T-helper 1 cell treated with Interleukin-12 subunit alpha and Interleukin-12 subunit beta and Interleukin-4 antibody, amounts not matched to agents 30 μg/mL and 1 μg/mL, for 36 hours (primary cell): Measurements from ENCODE around the gene TMEM72.
A peak's percentile ranks its signal among the peaks of the same experiment; 100 is the strongest.
"Not testable (repeated sequence)": the region's sequence is repeated elsewhere in the genome, so short reads cannot be mapped to it uniquely, and the experiment has no call there.

ENCODE experiments used
- H3K27ac Mint-ChIP-seq: one replicate; pipeline ENCODE4 v1.8.0; 2021; ENCODE audit warnings: mild to moderate bottlenecking, mixed read lengths
- H3K27me3 Mint-ChIP-seq: one replicate; pipeline ENCODE4 v1.8.0; 2021; ENCODE audit warnings: low read depth, mixed read lengths
- H3K36me3 Mint-ChIP-seq: one replicate; pipeline ENCODE4 v1.8.0; 2021; ENCODE audit warnings: low read depth, mixed read lengths
- H3K4me1 Mint-ChIP-seq: one replicate; pipeline ENCODE4 v1.8.0; 2021; ENCODE audit warnings: low read depth, mixed read lengths
- H3K4me3 Mint-ChIP-seq: one replicate; pipeline ENCODE4 v1.8.0; 2021; ENCODE audit warnings: mild to moderate bottlenecking, moderate library complexity, mixed read lengths
- H3K9me3 Mint-ChIP-seq: one replicate; pipeline ENCODE4 v1.8.0; 2021; ENCODE audit warnings: mixed read lengths

Gene TMEM72

DNA sequence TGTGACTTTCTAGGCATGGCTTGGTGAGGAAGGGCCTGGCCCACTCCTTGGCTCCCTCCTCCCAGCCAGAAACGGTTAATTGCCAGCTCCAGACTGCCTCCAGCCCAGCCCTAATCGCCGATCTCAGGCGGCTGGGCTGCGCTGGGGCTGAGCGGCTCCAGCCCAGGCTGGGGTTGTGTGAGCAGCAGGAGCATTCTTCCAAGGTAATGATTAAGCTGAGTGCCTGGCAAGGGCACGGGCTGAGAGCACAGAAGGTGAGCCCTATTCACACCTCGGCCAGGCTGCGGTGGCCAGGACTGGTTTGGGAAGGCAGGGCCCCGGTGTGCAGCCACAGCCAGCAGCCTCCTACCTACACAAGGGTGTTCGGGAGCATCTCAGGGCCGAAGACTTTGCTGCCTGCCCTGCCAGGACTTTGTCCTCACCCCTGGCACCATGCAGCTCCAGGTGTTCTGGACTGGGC, at the start of gene TMEM72:
Gene TMEM72 (plus strand): TSS at position 257 of the 460 bp plus-strand sequence. CDS start 176 bp downstream, at position 433.
- no peak within 1 kb of the TSS for H3K4me3 Mint-ChIP-seq
- no peaks in the 10 kb centered on the region for H3K27me3 Mint-ChIP-seq
- H3K36me3 Mint-ChIP-seq: no peaks in the 10 kb centered on the region
- no peak within 1 kb of the TSS for H3K27ac Mint-ChIP-seq
- H3K9me3 Mint-ChIP-seq: no peaks in the 10 kb centered on the region
- peaks cover 12% of the 10 kb centered on the region for H3K4me1 Mint-ChIP-seq

DNA sequence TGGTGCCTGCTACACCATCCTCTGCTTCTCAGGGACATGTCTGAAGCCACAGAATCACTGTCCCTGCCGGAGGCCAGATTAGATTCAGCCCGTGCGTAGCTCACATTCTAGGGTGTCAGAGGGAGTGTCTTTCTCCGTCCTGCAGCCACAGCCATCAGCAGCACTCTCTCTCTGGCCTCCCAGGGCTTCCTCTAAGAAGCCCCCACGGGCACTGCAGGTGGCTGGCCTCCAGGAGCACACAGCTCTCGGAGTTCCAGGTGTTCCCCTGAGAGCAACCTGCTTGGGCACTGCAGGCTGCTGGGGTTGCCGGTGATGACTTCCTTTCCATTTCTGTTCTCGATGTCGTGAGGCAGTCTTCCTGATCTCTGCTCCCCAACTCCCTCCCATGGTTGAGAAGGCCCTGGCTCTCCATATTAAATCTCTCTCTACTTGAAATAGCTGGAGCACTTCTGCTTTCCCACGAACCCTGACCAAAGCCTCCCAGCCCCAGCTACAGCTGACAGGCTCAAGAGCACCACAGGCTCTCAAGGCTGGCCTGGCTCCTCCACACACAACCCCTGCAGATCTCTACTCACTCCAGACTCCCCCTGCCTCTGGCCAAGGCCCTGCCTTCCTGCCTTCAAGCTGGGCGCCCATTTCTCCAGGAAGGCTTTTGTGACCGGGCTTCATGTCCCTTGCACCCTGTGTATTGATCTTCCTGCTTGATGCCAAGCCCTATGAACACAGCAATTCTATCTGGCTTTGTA, 49.0 kb upstream of the TMEM72 start:
- Mint-ChIP-seq H3K4me1 (peaks cover 19% of the 10 kb centered on the region), H3K9me3 (no peaks in the 10 kb centered on the region), H3K36me3 (no peaks in the 10 kb centered on the region), H3K4me3 (no peak overlapping the region), H3K27ac (no peak overlapping the region), H3K27me3 (peaks cover 49% of the 10 kb centered on the region)

DNA sequence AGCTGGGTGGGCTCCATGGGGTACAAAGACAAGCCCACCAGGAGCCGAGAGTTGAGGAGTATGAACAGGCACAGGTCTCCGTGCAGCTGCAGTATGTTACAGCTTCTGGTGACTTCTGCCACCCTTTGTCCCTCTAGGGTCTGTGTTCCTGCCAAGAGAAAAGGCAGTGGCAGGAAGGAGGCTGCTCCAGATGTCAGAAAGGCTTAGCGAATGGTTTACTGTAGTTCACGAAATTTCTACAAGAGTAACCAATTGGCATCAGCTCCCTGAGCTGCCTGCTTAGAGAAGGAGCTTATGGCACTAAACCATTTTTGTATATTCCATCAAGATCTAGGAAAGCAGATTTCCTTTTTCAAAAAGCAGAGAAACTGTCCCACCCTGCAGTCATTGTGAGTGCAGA, 48.2 kb upstream of the TMEM72 start:
- H3K9me3 Mint-ChIP-seq: no peaks in the 10 kb centered on the region
- no peaks in the 10 kb centered on the region for H3K36me3 Mint-ChIP-seq
- peaks cover 17% of the 10 kb centered on the region for H3K4me1 Mint-ChIP-seq
- H3K27ac Mint-ChIP-seq: no peak overlapping the region
- H3K27me3 Mint-ChIP-seq: peaks cover 52% of the 10 kb centered on the region
- H3K4me3 Mint-ChIP-seq: no peak overlapping the region

DNA sequence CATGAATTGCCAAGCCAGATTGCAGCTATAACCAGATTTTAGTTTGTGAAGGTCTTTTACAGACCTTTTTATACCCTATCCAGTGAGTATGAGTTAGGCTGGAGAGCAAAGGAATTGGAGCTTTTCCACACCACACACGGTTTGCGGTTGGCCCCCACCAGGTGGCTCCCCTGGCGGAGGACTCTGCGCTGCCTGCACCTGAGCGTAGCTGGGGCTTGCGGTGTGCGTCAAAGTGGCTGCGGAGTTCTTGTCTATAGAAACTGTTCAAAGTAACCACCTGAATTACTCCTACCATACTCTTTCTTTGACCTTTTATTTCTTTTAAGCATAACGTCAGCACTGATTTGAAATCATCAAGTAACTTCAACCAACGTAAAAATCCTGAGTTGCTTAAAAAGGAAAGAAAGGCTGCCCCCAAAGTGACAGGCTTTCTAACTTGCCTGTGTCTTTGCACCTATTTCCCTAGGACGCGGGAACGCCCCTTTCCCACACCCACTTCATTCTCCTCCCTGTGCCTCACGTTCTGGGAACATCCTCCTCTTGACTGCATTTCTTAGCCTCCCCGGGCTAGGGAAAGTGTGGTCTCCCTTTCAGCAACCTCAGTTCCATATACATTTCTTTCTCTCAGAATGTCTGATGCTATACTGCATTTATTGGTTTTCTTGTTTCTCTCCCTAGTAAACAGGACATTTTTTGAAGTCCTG, 47.6 kb upstream of the TMEM72 start:
- Mint-ChIP-seq H3K4me3 (peak overlapping the region; percentile 92), H3K36me3 (no peaks in the 10 kb centered on the region), H3K27ac (no peak overlapping the region), H3K27me3 (peaks cover 56% of the 10 kb centered on the region), H3K9me3 (no peaks in the 10 kb centered on the region), H3K4me1 (peaks cover 17% of the 10 kb centered on the region)

DNA sequence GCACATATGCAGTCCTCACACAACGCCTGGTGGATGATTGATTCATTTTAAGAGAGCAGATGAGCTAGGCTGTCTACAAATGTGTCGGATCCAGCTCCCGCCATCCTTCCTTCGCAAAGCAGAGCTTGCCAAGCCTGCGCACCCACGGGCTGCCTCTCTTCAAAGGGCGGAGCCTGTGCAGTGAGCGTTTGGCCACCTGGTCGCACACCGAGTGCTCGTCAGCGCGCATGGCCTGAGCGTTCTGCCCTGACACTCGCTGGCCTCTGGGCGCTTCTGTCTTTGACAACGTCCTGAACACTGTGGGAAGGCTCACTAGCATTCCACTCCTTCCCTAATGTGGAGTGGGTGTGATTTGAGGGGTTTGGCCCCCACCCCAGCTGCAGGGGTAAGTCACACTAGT, 47.1 kb upstream of the TMEM72 start:
- Mint-ChIP-seq H3K27me3 (peaks cover 62% of the 10 kb centered on the region), H3K9me3 (no peaks in the 10 kb centered on the region), H3K4me1 (peaks cover 17% of the 10 kb centered on the region), H3K36me3 (no peaks in the 10 kb centered on the region), H3K27ac (no peak overlapping the region), H3K4me3 (peak overlapping the region; percentile 92)

DNA sequence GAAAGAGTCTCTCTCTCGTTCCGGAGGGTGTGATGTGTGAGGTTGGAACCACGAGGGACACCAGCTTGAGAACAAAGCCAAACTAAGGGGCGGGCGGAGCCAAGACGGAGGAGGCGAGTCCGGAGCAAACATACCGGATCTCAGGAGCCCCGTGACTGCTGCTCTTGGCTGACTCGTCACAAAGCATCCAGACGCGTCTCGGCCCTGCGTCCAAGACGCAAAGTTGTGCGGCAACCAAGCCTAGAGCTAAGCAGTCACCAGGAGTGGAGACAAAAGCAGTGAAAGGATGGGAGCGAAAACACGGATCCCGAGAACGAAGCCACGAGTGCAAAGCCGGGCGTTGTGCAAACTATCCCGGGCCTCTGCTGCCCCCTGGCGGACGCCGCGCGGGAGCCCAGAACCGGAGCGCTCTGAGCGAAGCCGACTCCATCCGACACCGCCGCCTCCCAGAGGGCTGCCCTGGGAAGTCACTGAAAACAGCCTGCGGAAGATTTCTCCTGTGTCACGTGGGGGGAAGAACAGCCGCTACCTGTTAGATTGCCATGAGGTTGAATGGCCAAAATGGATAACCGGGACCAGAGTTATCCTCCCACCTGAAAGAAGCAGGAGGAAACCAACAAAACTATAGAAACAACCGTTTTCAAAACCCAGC, 46.4 kb upstream of the TMEM72 start:
- Mint-ChIP-seq H3K27me3 (peaks cover 64% of the 10 kb centered on the region), H3K9me3 (no peaks in the 10 kb centered on the region), H3K27ac (peak overlapping the region; percentile 58)

DNA sequence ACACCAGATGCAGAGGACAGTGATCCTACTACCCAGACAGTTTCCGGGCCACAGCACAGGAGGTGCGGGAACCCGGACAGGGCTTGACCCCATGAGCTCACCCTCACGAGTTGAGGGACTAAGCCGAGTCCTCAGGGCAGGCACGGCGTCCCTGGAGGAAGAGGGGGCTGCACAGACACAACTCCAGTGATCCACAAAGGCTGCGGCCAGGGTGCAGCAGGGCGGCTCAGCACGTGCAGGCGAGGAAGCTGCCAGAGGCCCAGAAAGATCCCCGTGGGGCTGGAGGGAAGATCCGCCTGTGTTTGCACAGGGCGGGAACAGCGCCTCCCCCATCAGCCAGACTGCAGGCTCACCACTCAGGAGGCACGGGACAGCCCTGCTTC, 45.9 kb upstream of the TMEM72 start:
- Mint-ChIP-seq H3K36me3 (no peaks in the 10 kb centered on the region), H3K9me3 (no peaks in the 10 kb centered on the region), H3K4me1 (peaks cover 17% of the 10 kb centered on the region), H3K4me3 (no peak overlapping the region), H3K27ac (no peak overlapping the region), H3K27me3 (peaks cover 69% of the 10 kb centered on the region)

More for the DNA sequence above, 46.4 kb upstream of the TMEM72 start:
- Mint-ChIP-seq H3K36me3 (no peaks in the 10 kb centered on the region), H3K4me3 (peak overlapping the region; percentile 92), H3K4me1 (peaks cover 17% of the 10 kb centered on the region)

DNA sequence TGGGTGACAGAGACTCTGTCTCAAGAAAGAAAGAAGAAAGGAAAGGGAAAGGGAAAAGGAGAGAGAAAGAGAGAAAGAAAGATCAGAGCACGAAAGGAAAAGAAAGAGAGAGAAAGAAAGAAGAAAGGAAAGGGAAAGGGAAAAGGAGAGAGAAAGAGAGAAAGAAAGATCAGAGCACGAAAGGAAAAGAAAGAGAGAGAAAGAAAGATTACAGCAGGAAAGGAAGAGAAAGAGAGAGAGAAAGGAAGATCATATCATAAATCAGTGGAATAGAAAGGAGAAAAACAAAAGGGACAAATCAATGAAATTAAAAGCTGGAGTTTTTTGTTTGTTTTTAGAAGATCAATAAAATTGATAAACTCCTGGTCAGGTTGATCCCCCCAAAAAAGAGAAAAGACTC, 44.8 kb upstream of the TMEM72 start:
- not testable (repeated sequence) for H3K4me3 Mint-ChIP-seq, H3K27ac Mint-ChIP-seq, H3K9me3 Mint-ChIP-seq, H3K36me3 Mint-ChIP-seq
- Mint-ChIP-seq H3K4me1 (peaks cover 17% of the 10 kb centered on the region), H3K27me3 (peaks cover 69% of the 10 kb centered on the region)

DNA sequence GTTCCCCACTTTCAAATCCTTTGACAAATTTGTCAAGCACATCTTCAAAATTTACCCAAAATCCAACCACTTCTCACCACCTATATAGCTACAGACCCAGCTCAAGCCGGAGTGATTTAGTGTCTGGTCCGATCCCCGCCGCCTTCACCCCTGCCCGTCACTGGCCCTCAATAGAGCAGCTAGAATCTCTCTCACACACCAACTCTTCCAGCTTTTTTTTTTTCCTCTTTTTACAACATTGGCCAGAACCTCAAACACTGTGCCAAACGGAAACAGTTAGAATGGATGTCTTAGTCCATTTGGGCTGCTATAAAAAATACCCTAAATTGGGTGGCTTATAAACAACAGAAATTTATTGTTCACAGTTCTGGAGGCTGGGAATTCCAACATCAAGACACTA, 41.1 kb upstream of the TMEM72 start:
- H3K27ac Mint-ChIP-seq: no peak overlapping the region
- peaks cover 40% of the 10 kb centered on the region for H3K27me3 Mint-ChIP-seq
- H3K36me3 Mint-ChIP-seq: no peaks in the 10 kb centered on the region
- H3K9me3 Mint-ChIP-seq: no peaks in the 10 kb centered on the region
- H3K4me1 Mint-ChIP-seq: peaks cover under 1% of the 10 kb centered on the region
- no peak overlapping the region for H3K4me3 Mint-ChIP-seq

DNA sequence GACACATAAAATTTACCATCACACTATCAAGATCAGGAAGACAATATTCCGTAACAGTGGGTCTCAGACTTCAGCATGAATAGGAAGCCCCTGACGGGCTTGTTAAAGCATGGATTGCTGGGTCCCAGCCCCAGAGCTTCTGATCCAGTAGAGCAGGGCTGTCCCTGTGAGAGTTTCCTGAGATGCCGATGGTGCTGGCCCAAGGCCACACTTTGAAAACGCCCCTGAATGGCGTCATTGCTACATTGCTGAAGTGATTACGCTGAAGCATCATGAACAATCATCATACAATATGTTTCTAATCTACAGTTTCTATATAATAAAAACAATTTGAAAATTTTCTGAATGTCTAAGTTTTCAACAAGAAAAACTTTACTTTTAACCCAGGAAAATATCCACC, 38.0 kb upstream of the TMEM72 start:
- Mint-ChIP-seq H3K27me3 (peaks cover 16% of the 10 kb centered on the region), H3K27ac (no peak overlapping the region), H3K9me3 (no peaks in the 10 kb centered on the region), H3K4me3 (no peak overlapping the region), H3K36me3 (no peaks in the 10 kb centered on the region), H3K4me1 (no peaks in the 10 kb centered on the region)

DNA sequence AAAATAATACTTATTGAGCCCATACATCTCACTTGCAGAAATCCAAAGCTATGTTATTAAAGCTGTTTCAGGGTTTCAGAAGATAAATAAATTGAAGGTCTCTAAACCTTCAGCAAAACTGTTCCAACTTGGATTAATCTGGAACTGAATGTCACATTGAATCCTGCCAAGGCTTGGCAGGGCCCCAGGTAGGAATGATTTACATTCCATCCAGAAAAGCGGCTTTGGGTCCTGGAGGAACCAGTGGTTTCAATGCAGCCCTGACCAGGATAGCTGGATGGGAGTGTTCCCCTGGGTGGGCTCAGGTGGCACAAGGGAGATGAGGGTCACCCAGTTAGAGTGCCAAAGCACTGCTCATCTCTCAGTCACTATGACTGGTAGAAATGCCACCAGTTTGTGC, 37.0 kb upstream of the TMEM72 start:
- Mint-ChIP-seq H3K4me1 (peaks cover 7% of the 10 kb centered on the region), H3K4me3 (no peak overlapping the region), H3K27me3 (peaks cover 10% of the 10 kb centered on the region), H3K27ac (no peak overlapping the region), H3K9me3 (no peaks in the 10 kb centered on the region), H3K36me3 (no peaks in the 10 kb centered on the region)

DNA sequence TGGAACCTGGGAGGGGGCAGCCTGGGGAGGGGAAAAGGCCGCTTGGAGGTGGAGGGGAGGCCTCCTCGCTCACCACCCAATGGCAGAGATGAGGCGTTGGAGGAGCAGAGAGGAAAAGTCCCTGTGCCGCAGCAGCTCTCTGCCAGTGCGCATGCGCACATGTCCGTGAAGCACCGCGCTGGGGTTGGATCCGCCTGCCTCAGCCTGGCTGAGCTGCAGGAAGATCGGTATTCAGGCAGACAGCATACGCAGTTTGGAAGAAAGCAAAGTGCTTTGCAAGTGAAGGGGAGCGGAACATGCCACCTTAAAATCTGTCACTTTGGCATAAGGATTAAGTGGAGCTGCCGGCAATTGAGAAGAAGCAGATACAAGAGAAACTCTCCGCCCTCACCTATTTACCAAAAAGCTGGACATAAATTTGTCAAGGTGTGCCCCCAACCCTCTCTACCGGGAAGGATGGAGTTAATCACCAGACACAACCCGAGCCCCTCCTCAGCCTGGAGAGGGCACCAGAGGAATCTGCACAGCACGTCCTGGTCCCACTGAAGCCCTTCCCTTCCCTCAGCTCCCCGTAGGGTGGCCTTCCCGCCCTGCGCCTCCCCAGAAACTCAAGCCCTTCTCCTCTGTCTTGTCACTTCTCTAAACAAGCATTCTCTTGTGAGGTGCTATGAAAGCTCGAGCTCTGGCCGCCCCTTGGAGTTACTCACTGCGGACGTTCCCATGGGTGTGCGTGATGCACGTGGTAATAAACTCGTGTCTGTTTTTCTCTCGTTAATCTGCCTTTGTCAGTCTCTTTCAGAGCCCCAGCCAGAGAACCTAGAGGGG, 32.2 kb upstream of the TMEM72 start:
- no peaks in the 10 kb centered on the region for H3K36me3 Mint-ChIP-seq

DNA sequence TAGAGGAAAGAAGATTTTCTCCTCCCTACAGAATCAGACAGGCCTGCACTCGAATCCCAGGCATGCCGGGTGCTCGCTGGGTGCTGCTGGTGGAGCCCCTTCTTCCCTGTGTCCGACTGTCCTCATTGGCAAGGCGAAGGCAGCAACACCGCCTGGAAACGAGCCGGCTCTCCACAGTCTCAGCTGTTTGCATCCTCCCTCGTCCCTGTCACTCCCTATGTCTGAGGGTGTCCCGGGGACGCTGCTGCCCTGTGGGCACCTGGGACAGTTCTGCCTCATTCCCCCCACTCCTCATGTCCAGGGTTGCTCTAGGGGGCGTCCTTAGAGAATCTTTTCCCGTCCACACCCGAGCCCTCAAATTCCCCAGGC, 31.6 kb upstream of the TMEM72 start:
- H3K36me3 Mint-ChIP-seq: no peaks in the 10 kb centered on the region
- H3K4me3 Mint-ChIP-seq: no peak overlapping the region
- H3K4me1 Mint-ChIP-seq: peaks cover 14% of the 10 kb centered on the region
- H3K27ac Mint-ChIP-seq: no peak overlapping the region
- no peaks in the 10 kb centered on the region for H3K9me3 Mint-ChIP-seq
- peaks cover 31% of the 10 kb centered on the region for H3K27me3 Mint-ChIP-seq

More for the DNA sequence above, 32.2 kb upstream of the TMEM72 start:
- peak overlapping the region; percentile 87 for H3K4me3 Mint-ChIP-seq
- peaks cover 28% of the 10 kb centered on the region for H3K27me3 Mint-ChIP-seq
- H3K9me3 Mint-ChIP-seq: no peaks in the 10 kb centered on the region
- H3K4me1 Mint-ChIP-seq: peaks cover 14% of the 10 kb centered on the region
- H3K27ac Mint-ChIP-seq: no peak overlapping the region

DNA sequence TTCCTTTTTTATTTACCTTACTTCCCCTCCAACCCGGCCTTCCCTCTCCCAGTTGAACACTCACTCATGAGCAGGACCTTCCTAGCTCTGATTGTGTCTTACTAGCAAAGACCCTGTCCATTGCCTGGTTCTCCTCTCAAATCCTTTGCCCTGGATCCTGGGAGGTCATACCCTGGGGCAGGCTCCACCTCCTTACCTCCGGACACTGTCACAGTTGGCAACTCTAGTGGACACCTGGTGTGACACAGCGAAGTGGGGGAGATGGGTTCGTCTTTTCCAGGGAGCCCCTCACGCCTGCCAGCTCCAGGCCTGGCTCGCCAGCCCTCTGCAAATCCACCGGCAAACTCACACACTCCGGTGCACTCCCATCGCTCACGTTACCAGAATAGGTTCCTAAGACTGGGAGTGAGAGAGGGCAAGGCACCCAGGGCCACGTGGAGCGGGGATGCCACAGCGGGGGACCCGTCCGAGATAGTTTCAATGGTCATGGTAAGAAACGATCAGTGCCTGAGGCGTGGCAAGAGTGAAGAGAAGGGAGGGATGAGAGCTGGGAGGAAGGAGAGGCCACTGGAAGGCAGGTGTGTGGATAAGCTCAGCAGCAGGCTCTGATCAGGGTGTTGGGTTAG, 30.9 kb upstream of the TMEM72 start:
- Mint-ChIP-seq H3K36me3 (no peaks in the 10 kb centered on the region), H3K4me3 (peak overlapping the region; percentile 40), H3K4me1 (peaks cover 14% of the 10 kb centered on the region), H3K9me3 (no peaks in the 10 kb centered on the region), H3K27ac (no peak overlapping the region), H3K27me3 (peaks cover 32% of the 10 kb centered on the region)
